HG02623 (cell line): ENCODE data around the gene LBH.

Experiments
- ATAC-seq: cut with Tn5 transposase; IDR thresholded peaks from one replicate; pipeline ENCODE4 v1.9.1; 2021; ENCODE audit warnings: moderate library complexity; ENCODE audit not compliant: unreplicated experiment

The LBH gene

DNA sequence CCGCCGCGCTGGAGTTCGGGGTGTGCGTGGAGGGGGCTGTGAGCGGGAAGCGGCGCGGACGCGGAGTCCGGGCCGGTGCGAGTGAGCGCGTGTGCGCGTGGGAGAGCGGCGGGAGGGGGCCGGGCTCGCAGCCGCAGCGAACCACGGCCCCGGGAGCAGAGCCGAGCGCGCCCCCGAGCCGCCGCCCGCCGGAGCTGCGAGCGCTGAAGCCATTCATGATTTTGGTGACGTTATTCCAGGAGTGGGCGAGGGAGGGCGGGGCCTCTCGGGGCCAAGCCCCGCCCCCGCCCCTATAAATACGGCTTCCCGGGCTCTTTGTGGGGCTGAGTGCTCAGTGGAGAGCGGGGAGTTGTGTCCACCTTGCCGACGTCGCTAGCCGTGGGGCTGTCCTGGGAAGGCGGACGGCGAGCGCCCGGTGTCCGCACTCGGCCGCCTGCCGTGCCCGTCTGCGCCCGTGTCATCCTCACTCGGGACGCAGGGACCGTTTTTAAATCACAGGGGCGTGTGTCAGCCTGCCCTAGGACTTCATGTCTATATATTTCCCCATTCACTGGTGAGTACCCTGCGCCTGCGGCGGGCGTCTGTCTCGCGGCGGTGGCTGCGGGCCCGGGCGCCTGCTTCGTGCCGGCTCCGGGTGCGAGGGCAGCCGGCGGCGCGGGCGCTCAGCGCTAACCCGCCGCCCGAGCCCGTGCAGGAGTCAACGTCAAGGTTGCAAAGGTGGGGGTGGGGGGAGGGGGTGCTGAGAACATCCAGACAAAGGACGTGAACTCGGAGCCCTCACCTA lies at the start of gene LBH:
TSS of gene LBH (plus strand) at position 323 of the 784 bp plus-strand sequence. CDS start at position 528, 205 bp downstream.
- peak; percentile 33 for ATAC-seq

DNA sequence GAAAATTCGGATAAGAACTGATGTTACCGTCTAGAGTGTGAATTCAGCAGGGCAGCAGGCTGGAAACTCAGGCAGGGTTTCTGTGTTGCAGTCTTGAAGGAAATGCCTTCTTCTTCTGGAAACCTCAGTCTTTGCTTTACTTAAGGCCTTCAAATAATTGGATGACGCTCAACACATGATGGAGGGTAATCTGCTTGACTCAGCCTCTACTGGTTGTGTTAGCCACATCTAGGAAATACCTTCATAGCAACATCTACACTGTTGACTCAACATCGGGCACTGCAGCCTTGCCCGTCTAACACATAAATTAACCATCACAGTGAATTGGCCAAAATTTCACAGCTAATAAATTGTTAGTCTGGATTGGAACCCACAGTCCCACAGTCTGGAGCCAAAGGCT lies 47.3 kb upstream of the LBH start:
- no peak for ATAC-seq

DNA sequence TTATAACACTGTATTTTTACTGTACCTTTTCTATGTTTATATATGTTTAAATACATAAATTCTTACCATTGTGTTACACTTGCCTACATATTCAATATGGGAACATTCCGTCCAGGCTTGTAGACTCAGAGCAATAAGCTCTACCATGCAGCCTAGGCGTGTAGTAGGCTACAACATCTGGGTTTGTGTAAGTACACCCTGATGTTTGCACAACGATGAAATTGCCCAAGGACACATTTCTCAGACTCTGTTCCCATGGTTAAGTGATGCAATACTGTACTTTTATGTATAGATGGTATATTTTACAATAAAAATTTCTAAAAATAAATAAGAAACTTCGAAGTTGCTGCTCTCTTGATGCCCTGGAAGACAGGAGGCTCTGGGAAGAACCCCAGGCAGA lies 46.2 kb upstream of the LBH start:
- ATAC-seq: no peak

DNA sequence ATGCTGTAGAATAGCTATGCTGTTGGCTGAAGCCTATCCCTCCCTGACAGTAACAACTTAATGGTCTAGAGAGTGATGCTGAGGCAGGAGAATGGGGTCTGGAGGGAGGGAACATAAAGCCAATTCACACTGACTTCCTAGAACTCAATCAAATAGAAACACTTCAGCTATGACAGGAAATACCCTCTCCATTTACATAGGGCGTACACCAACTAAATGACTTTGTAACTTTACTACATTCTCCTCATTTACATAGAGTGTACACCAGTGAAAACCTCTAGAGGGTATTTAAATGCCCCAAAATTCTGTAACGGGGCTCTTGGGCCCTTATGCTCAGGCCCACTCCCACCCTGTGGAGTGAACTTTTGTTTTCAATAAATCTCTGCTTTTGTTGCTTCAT lies 43.0 kb upstream of the LBH start:
- ATAC-seq: no peak

DNA sequence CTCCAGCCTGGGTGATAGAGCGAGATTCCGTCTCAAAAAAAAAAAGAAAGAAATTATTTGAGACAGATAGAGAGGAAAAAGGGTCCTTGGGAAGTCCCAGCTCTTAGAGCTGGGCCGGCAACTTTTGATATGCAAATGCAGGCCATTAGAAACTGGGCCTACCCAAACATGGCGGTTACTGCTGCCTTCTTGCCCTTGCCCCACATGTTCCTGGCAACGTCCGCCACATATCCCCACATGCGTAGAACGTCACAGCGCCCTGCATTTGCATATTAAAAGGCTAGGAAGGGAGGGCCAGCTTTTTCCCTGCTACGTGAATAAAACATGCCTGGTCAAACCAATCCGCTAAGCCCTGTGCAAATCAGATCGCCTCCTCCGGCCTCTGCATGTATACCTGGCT lies 40.7 kb upstream of the LBH start:
- no peak for ATAC-seq

DNA sequence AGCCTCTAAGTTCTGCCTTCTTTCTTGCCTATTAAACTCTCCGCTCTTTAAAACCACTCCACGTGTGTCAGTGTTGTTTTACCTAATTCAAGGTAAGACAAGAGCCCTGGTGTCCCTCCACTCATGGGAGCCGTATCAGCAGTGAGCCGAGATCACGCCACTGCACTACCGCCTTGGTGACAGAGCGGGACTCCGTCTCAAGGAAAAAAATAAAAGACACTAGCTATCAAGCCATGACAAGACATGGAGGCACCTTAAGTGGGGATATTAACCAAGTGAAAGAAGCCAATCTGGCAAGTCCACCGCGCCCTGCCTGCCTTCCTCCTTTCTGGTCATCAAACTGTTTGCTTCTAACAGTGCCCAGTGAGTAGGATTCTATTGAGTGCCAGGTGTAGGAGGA lies 40.2 kb upstream of the LBH start:
- ATAC-seq: no peak

DNA sequence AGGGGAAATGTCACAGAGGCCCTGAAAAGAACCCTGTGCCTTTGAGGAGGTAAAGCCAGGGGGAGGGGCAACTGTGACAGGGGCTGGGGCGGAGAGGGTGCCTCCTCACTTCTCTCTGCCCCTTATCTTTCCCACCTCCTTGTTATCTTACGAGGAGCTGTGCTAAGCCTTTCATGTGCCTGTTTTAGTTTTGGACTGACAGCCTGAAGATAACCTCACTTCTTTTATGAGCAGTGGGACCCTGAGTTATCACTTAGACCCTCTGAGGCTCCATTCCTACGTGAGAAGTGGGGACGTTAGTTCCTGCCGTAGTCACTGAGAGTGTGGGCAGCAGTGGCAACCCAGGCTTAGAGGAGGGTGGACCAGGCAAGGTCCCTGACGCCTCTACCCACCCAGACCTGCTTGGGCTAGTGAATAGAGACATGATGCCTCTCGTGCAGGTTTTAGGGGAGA lies 39.5 kb upstream of the LBH start:
- no peak for ATAC-seq

DNA sequence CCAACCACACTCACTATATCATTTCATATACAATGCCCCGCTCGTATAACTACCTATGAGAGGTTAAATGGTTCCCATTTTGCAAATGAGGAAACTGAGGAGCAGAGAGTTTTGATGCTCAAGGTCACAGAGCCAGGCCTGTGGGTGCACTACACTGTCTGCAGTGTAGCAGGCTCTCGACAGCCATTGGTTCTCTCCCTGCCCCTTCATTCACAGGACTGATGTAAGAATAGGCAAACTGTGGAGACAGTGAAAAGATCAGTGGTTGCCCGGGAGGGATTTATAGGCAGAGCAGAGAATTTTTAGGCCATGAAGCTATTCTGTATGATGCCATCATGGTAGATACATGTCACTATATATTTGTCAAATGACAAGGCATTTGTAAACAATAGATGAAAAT lies 39.0 kb upstream of the LBH start:
- ATAC-seq: no peak

DNA sequence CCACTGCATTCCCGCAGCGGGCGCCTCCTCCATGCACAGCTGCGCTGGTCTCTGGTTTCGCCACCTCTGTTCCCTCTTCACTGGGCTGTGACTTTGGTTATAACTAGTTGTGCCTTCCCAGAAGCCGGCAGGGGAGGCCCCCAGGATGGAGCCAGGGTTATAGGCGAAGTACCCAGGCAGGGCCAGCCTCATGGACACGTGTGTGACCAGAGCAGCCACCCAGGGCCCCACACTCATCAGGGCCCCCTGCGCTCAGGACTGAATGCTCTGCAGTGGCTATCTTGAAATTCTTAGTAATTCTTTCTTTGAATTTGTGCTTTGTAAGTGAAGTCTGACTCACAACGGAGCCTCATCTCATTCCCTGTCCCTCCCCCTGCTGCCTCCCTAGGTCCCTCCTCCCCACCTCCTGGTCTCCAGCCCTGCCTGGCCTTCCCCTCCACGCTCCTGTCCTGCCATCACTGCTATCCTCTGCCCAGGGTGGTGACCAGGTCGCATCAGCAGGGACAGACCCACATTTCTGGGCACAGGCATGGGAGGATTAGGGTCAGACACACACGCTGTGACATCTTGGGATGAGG lies 38.1 kb upstream of the LBH start:
- no peak for ATAC-seq

DNA sequence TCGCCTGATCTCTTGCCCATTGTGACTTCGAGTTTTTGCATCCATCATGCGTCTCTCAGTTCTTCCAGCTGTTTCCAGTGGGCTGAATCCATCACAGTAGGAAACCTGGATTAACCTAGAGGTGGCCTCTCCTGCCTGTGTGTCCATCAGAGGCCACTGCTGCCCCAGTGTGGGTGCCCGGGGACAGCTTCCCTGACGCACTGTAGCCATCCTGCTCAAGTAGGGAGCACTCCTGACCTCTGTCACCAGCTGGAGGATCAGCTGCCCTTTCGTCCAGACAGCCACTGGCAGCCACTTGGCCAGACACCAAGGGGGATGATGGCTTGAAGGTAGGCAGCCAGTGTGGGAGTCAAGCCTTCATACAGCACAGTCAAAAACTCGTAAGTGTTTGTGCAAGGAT lies 36.9 kb upstream of the LBH start:
- ATAC-seq: no peak

DNA sequence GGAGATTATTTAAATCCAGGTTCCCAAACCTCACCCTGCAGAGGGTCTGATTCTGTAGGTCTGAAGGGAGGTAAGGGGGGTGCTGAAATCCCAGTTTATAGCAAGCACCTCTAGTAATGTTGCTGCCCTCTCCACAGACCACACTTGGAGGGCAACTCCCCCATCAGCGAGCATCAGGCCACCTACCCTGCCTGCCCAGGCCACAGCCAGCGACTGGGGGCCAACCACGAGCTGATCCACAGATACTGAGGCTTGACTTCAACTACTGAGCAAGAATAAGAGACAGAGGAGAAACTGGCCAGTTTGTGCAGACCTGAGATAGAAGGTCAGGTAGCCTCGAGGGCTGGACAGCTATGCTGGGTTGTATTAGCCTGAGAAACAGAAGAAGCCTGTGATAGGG lies 36.3 kb upstream of the LBH start:
- no peak for ATAC-seq

DNA sequence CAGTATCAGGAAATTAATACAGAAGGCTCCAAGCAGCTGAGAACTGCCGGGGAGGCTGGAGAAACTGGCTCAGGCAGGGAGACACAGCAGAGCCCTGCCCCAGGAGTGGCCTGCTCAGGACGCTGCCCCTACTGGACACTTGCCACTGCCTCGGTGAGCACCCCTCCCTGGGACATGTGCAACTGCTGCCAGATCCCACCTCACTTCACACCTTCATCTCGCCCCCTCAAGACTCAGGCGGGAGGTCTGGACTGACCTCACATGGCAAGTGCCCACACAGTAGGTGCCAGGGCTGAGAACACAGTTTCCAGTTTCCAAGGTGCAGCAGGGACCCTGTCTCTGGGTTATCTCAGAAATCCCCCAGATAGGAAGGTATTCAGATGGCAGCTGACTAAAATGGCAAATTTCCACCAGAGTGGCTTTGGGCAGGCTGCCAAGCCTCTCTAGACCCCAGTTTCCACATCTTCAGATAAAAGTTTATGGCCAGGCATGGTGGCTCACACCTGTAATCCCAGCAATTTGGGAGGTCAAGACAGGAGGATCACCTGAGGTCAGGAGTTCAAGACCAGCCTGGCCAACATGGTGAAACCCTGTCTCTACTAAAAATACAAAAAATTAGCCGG lies 33.7 kb upstream of the LBH start:
- no peak for ATAC-seq

DNA sequence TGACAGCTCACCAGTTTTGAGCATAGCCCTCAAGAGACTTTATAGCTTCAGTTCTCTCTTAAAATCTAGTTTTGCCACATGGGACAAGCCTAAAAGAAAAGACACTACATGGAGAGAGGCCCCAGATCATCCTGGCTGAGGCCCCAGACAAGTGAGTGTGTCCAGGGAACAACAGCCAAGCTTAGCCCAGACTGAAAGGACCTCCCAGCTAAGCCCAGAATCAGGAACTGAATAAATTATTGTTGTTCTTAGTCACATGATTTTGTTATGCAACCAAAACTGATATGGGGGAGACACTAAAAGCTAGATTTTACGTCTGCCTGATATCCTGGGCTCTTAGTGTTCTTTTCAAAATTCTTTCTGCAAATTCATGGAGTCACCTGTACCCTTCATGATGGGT lies 29.3 kb upstream of the LBH start:
- ATAC-seq: no peak

DNA sequence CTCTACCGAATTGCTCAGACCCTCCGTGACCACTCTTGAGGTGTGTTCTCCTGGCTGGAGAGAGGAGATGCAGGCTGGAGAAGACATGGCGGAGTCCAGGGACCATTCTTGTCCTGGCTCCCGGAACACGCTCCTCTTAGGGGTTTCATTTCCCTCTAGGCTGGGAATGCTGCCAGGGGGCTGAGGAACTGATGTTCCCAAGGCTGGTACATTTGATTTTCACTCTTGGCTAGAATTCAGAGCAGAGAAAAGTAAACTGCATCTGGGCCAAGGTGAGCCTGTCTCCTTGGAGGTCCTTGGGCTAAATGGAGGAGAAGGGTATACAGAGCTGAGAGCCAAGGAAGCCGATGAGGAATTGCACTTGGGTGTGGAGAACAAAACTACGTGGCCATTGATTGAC lies 28.2 kb upstream of the LBH start:
- no peak for ATAC-seq

DNA sequence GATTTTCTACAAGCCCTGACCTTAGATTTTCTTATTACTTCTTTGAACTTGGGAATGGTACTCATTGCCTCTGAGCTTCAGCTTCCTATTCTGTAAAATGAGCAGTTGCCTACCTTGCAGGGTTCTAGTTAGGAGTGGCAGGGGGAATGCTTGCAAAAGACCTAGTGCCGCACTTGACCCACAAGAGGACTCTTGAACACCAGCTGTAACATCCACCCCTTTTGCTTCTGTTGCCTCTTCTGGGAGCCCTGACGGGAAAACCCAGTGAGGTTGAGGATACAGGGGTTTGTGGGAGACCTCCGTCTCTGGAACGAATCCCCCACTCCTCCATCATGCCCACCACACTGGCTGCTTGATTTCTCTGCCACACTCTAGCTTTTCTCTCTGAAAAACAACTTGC lies 27.1 kb upstream of the LBH start:
- no peak for ATAC-seq

DNA sequence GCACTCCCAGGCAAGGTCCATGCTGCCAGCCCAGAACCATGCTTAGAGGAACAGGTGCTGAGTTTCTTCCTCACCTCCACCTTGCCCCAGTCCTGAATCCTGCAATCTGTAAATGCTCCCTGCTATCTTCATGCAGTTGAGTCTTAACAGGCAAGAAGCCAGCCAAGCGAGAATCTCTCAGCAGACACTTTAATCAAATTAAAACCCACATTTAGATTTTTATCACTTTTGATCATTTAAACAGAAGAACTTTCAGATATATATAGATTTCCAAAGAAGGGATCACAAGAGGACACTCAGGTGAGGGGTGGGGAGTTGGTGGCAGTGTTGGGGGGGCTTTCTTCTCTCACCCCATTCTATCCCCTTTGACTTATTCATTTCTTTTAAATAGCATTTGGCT lies 25.9 kb upstream of the LBH start:
- ATAC-seq: no peak

DNA sequence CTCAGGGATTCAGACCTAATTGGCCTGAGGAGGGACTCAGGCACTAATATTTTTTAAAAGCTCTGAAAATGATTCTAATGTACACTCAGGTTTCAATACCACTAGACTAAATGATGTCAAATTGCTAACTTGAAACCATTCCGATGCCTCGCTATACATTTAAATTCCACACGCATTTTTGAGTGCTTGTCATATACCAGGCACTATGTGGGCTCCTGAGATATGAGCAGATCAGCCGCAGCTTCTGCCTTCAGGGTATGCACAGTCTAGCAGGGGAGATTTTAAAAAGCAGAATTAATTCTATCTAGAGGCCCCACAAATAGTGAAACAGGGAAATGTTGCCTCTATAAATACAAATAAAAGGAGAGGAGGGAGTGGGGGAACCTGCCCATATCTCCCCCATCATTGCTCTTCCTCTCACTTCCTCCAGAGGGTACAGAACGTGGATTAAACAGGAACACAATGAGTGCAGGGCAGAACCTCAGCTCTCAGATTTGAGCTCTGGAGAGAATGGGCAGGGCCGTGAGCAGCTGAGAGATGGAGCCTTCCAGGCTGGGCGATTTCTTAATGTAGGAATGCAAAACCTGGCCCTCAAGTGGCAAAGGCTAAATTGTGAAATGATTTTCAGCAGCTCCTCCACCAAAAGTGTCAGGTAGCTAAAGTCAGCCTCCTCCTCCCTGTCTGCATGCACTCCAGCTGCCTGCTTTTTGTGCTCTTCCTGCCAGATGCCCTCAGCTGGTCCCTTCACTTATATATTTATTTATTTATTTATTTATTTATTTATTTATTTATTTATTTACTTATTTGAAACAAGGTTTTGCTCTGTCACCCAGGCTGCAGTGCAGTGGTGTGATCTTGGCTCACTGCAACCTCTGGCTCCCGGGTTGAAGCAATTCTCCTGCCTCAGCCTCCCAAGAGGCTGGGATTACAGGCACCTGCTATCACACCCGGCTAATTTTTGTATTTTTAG lies 24.6 kb upstream of the LBH start:
- no peak for ATAC-seq

DNA sequence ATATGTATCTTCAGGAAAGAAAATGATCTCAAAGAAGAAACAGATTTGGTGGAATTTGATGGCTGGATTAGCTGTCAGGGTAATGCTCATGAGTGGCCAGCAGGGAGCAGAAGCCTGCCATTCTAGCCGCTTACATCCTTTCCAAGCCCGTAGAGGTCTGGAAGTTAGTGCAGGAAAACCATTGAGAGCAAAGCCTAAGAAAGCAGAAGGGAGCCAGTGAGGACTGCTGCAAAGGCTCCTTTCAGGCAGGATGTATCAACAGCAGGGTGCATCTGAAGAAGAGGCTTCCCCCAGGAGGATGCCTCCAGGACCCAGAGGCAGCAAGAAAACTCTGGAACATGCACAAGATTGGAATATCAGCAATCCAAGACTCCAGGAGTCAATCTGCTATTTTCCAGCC lies 22.9 kb upstream of the LBH start:
- no peak for ATAC-seq

DNA sequence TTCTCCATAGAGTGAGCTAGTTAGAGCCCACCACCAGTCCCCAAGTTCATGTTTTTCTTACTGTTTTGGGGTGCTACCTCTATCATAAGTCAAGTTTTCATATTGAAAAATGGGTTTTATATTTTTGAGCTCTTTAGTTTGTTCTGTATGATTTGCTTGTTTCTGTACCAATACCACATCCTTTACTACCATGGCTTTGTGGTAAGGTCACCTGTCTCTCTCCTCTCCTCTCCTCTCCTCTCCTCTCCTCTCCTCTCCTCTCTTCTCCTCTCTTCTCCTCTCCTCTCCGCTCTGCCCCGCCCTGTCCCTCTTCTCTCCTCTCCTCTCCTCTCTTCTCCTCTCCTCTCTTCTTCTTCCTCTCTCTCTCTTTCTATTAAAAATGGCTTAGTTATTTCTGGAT lies 22.1 kb upstream of the LBH start:
- no peak for ATAC-seq

DNA sequence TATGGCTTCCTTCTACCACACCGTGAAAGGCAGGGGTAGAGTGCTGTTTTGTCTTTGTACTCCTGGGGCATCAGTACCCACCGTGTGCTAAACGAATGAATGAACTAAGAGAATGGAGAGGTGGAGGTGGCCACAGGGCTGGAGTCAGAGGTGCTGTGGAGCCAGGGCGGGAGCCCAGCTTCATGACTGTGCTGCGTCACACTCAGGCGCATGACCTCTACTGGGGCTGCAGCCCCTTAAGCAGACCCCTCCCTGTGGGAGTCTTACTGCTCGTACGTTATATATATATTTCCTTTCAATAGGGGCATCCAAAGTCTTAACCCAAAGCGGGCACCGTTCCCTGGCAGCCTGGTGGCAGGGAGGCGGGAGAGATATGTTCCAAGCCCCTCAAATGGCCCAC lies 18.0 kb upstream of the LBH start:
- no peak for ATAC-seq

DNA sequence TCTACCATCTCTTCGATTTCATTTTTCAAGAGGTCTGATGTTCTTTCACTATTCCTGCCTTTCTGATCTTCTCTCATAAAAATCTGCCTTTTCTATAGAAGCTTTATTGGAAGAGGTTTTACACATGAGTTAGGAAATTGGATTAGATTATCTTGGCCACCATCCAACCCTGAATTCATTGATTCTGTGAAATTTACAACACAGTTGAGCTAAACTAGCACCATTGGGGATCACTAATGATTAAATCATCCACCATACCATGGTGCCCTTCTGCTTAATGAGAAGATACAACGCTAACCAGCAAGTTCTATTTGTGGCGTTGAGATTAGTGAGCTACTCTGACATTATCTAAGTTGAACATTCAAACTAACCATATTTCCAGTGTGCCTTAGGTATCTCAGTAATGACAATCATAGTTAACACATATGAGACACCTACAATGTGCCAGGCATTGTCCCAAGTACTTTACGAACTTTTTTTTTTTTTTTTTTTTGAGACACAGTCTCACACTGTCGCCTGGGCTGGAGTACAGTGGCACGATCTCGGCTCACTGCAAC lies 17.3 kb upstream of the LBH start:
- ATAC-seq: no peak
